ENCODE data around the gene MOB3B. TPM values are rescaled to one million over a fixed set of nuclear protein-coding genes. Genes with fewer than 3 reads are reported as not detected.
"Not testable (repeated sequence)": the region's sequence is repeated elsewhere in the genome, so short reads cannot be mapped to it uniquely, and the experiment has no call there.

Gene MOB3B
- total RNA-seq, 1 donor: 0.43 TPM

GRCh38 chr9:27423915-27424710, 105.5 kb downstream of the MOB3B start:
- H3K4me3 ChIP-seq (ENCODE audit: low read depth, low read length): no peak overlapping the region
- TF ChIP-seq CTCF (IDR thresholded peaks at IDR 0.05; ENCODE audit: insufficient read depth, low read depth, low read length): no peak
- no peak for DNase-seq (ENCODE audit: low read depth)

GRCh38 chr9:27422279-27422834, 107.3 kb downstream of the MOB3B start:
- no peak for TF ChIP-seq CTCF (IDR thresholded peaks at IDR 0.05; ENCODE audit: insufficient read depth, low read depth, low read length)
- no peak for DNase-seq (ENCODE audit: low read depth)
- H3K4me3 ChIP-seq (ENCODE audit: low read depth, low read length): no peak overlapping the region

GRCh38 chr9:27421577-27421976, 108.0 kb downstream of the MOB3B start:
- no peak overlapping the region for H3K4me3 ChIP-seq (ENCODE audit: low read depth, low read length)
- DNase-seq (ENCODE audit: low read depth): no peak
- no peak for TF ChIP-seq CTCF (IDR thresholded peaks at IDR 0.05; ENCODE audit: insufficient read depth, low read depth, low read length)

- H3K4me3 ChIP-seq (ENCODE audit: low read depth, low read length); DNase-seq (ENCODE audit: low read depth): not testable (repeated sequence)
Measured at GRCh38 chr9:27419558-27419957, 110.1 kb downstream of the MOB3B start.

GRCh38 chr9:27414220-27414761, 115.3 kb downstream of the MOB3B start:
- no peak for TF ChIP-seq CTCF (IDR thresholded peaks at IDR 0.05; ENCODE audit: insufficient read depth, low read depth, low read length)
- DNase-seq (ENCODE audit: low read depth): no peak
- H3K4me3 ChIP-seq (ENCODE audit: low read depth, low read length): no peak overlapping the region

GRCh38 chr9:27413511-27414219, 115.9 kb downstream of the MOB3B start:
- no peak for TF ChIP-seq CTCF (IDR thresholded peaks at IDR 0.05; ENCODE audit: insufficient read depth, low read depth, low read length)
- peak overlapping the region; percentile 38 for H3K4me3 ChIP-seq (ENCODE audit: low read depth, low read length)
- no peak for DNase-seq (ENCODE audit: low read depth)

GRCh38 chr9:27412963-27413362, 116.7 kb downstream of the MOB3B start:
- H3K4me3 ChIP-seq (ENCODE audit: low read depth, low read length): no peak overlapping the region
- no peak for DNase-seq (ENCODE audit: low read depth)
- TF ChIP-seq CTCF (IDR thresholded peaks at IDR 0.05; ENCODE audit: insufficient read depth, low read depth, low read length): no peak

Measured in fibroblast of villous mesenchyme (primary cell).